Effector memory CD4-positive, alpha-beta T cell (primary cell): Measurements from ENCODE around the gene CHST11.

Experiments used
- DNase-seq, 3 donors: peaks; one replicate each; pipeline ENCODE4 v3.0.0-alpha.2; 2020
- H3K27ac ChIP-seq: 2 replicates; pipeline ENCODE4 v1.7.0; 2013; ENCODE audit warnings: mild to moderate bottlenecking, low read length, moderate library complexity; ENCODE audit not compliant: insufficient read depth, poor library complexity, severe bottlenecking
- H3K27me3 ChIP-seq: replicated peaks from 2 replicates; pipeline ENCODE4 v1.7.0; 2013; ENCODE audit warnings: mild to moderate bottlenecking, low read length; ENCODE audit not compliant: insufficient read depth, control insufficient read depth, poor library complexity, severe bottlenecking
- H3K36me3 ChIP-seq: 2 replicates; pipeline ENCODE4 v1.7.0; 2013; ENCODE audit warnings: mild to moderate bottlenecking, low read length, moderate library complexity; ENCODE audit not compliant: control insufficient read depth, insufficient read depth
- H3K4me1 ChIP-seq: 2 replicates; pipeline ENCODE4 v1.7.0; 2013; ENCODE audit warnings: low read length, mild to moderate bottlenecking; ENCODE audit not compliant: control insufficient read depth, insufficient read depth, poor library complexity, severe bottlenecking
- H3K4me3 ChIP-seq: 2 replicates; pipeline ENCODE4 v1.7.0; 2013; ENCODE audit warnings: low read length, low read depth, mild to moderate bottlenecking; ENCODE audit not compliant: insufficient read depth, poor library complexity, severe bottlenecking
- H3K9me3 ChIP-seq: 2 replicates; pipeline ENCODE4 v1.7.0; 2013; ENCODE audit warnings: mild to moderate bottlenecking, low read length, moderate library complexity; ENCODE audit not compliant: control insufficient read depth

Gene CHST11

DNA sequence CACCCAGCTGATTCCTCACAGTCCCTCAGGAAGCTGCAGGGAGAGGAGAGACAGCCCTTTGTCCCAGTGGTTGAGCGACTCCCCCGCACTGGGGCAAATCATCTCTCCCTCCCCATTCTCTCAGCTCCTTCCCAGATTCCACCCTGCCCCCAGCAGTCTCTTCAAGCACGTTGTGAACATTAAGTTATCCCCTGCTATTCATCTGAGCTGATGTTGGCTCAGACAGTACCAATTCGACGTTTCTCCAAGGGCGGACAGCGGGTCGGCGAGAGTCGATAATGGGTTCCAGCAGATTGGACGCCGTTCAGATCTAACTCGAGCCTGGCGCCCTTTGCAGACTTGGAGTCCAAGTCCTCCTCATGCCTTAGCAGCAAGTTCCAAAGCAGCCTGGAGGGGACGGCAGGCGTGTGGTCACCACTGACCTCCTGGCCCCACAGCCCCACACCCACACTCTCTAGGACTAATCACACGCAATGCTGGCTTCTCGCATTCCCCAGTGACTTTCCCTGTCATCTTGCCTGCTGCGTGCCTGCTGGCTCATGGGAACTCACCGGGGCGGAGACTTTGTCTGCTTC, 245.9 kb downstream of the CHST11 start:
- H3K27ac ChIP-seq = no peak overlapping the region
- H3K27me3 ChIP-seq = no peaks in the 10 kb centered on the region
- no peaks in the 10 kb centered on the region for H3K36me3 ChIP-seq
- DNase-seq = no peak
- H3K4me1 ChIP-seq = peaks cover 3% of the 10 kb centered on the region
- no peak overlapping the region for H3K4me3 ChIP-seq
- H3K9me3 ChIP-seq = no peaks in the 10 kb centered on the region

DNA sequence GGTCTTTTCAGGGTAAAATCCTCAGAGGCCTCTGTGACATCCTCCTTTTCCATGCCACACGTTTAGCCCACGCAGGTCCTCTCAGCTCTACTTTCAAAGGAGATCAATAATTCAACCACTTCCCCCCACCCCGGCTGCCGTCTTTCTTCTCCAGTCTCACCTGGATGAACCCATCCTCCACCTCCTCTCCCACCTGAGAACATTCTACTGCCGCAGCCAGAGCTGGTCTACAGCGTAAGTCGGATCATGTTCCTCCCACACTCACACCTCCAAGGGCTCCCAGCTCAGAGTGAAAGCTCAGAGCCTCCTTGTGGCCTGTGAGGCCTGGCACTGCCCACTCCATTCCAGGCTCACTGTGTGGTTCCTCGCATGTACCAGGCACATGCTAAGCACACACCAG, 246.6 kb downstream of the CHST11 start:
- Histone ChIP-seq H3K36me3 (no peaks in the 10 kb centered on the region), H3K4me3 (no peak overlapping the region), H3K9me3 (no peaks in the 10 kb centered on the region), H3K27ac (no peak overlapping the region), H3K4me1 (peaks cover 3% of the 10 kb centered on the region), H3K27me3 (no peaks in the 10 kb centered on the region)
- DNase-seq = no peak

DNA sequence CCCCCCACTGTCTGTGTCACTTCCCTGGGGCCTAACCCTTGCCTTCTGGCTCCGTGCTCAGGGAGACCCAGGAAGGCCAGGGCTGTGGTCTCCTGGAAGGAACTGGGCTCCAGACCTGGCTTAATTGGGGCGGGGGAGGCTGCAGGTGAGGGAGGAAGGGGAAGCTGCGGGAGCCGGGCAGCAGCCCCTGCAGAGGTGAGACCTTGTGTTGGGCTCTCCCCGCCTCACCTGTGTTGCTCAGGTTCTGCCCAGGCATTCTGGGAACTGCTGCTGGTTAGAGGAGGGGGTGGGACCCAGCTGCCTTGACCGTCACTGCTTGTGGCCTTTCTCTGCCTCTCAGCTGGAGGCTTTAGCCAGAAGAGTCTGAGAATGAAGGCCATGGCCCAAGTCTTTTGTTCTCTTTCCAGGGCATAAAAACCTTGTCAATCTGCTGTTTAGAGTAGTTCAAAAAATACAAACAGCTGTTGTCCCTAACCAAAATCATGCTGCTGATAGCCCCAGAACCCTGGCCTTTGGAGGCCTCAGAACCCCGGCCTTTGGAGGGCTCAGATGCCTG, 247.6 kb downstream of the CHST11 start:
- no peak for DNase-seq
- H3K4me3 ChIP-seq = no peak overlapping the region
- no peaks in the 10 kb centered on the region for H3K9me3 ChIP-seq
- H3K27me3 ChIP-seq = no peaks in the 10 kb centered on the region
- H3K36me3 ChIP-seq = no peaks in the 10 kb centered on the region
- H3K27ac ChIP-seq = no peak overlapping the region
- H3K4me1 ChIP-seq = peaks cover 3% of the 10 kb centered on the region

DNA sequence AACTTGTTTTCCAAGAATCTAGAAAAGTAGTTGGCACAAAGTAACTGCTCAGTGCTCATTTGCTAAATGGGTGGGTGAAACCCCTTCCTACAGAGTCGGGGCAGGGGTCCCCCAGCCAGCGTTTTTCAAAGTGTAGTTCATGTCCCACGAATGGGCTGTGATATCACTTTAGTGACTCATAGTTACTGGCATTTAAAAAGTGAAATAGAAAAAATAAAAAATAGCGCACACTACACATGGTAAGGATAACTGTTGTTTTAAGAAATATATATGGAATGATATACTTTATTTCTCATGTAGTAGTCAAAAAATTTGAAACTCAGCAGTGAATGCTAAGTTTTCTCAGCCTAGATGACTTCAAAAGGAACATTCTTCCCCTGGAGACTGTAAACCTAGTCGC, 250.4 kb downstream of the CHST11 start:
- H3K4me1 ChIP-seq = no peaks in the 10 kb centered on the region
- DNase-seq = no peak
- H3K4me3 ChIP-seq = no peak overlapping the region
- H3K27ac ChIP-seq = no peak overlapping the region
- no peaks in the 10 kb centered on the region for H3K36me3 ChIP-seq
- H3K27me3 ChIP-seq = no peaks in the 10 kb centered on the region
- no peaks in the 10 kb centered on the region for H3K9me3 ChIP-seq

DNA sequence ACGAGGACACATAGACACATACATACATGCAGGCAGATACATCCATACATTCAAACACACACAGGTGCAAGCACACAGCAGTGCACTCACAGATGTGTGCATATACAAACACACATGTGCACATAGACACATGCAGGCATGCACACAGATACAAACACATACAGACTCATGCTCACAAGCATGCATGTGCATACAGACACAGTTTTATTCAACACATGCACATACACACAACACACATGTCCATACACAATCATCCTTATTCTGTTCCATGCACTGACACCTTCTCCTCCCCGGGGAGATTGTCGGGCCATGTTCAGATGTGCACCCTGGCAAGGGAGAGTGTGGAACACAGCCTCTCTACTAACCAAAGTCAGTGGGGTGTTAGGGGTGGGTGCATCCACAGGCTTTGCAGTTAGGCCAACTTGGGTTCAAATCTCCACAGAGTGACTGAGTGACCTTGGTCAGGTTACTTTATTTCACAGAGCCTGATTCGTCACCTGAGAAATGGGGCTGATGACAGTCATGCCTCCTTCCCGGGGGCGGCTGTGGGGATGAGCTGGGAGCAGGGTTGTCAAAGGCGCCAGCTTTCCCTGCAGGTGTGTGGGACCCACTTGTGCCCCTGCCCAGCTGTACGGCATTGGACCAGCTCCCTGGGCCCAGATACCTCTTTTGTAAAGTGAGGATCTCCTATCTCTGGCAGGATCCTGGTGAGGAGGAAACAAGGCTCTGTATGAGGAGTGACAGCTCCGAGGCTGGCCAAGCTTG, 251.2 kb downstream of the CHST11 start:
- no peak for DNase-seq
- Histone ChIP-seq H3K27me3 (no peaks in the 10 kb centered on the region), H3K4me3 (no peak overlapping the region), H3K4me1 (no peaks in the 10 kb centered on the region), H3K36me3 (no peaks in the 10 kb centered on the region), H3K27ac (no peak overlapping the region), H3K9me3 (no peaks in the 10 kb centered on the region)

DNA sequence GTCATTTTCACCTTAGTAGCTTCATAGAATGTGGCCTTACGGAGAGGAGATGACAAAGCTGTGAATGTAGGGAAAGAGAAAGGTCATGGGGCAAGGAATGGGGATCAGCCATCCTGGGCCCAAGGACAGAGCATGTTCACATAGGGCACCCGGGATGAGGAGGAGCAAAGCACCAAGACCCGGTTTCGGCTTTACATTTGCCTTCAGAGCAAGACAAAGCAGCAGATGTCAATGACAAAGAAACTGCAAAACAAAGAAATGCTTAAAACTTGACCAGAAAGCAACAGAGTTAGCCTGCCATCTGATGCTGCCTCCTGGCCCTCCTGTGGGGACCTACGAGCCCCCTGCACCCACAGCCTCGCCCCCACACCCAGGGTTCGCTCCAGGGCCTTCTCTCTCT, 252.1 kb downstream of the CHST11 start:
- DNase-seq = no peak
- Histone ChIP-seq H3K4me3 (no peak overlapping the region), H3K27ac (no peak overlapping the region), H3K9me3 (no peaks in the 10 kb centered on the region), H3K36me3 (no peaks in the 10 kb centered on the region), H3K4me1 (no peaks in the 10 kb centered on the region), H3K27me3 (no peaks in the 10 kb centered on the region)

DNA sequence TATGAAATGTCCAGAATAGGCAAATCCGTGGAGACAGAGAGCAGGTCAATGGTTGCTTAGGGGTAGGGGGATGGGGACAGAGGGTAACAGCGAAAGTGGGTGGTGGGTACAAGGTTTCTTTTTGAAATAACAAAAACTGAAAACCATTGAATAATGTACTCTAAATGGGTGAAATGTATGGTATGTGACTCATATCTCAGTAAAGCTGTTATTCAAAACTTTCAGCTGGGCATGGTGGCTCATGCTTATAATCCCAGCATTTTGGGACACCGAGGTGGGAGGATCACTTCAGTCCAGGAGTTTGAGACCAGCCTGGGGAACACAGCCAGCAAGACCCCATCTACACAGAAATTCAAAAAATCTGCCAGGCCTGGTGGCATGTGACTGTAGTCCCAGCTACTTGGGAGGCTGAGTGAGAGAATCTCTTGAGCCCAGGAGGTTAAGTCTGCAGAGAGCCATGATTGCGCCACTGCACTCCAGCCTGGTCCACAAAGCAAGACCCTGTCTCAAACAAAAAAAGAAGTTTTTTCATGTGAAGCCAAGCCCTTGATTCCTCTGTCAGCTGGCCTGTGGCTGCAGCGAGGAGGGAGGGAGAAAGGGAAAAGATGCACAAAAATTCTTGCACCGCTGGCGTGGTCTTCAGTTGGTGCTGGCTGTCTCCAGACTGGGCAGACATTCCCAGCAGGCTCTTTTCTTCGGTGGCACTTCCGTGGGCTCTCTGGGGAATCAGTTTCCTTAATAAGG, 253.1 kb downstream of the CHST11 start:
- H3K27ac ChIP-seq = no peak overlapping the region
- H3K4me1 ChIP-seq = no peaks in the 10 kb centered on the region
- H3K9me3 ChIP-seq = no peaks in the 10 kb centered on the region
- H3K36me3 ChIP-seq = no peaks in the 10 kb centered on the region
- H3K27me3 ChIP-seq = no peaks in the 10 kb centered on the region
- no peak overlapping the region for H3K4me3 ChIP-seq
- no peak for DNase-seq

DNA sequence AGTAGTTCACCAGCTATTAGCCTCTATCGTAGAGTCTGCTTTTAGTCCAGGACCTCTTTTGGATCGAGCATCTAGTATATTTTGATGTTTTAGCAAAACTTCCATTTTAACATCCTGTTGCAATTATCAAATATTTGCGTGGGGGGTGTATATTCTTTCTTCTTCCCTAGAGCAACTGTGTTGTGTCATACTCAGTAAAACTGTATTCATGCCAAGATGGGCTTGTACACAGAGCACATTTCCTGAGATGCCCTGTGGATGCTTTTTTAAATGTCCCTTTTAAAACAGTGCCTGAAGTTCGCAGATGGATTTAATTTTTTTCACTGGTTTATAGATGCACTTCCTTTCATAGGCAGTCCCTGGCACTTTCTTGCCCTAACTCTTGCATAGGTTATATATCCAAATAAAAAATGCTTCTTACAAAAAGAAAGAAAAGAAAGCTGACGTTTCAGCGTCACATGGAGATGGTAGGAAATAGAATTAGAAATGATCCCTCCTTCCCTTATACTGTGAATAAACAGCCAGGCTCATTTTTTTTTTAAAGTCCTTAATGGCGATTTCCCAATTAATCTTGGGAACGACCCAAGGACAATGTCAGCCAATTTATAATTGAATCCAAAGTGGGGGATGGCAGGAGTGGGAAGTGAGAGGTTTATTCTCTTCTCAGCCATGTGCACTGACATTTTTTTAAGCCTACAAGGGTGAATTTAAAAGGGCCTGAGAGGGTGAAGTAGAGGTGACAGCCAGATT, 254.4 kb downstream of the CHST11 start:
- Histone ChIP-seq H3K27ac (no peak overlapping the region), H3K4me3 (no peak overlapping the region), H3K4me1 (no peaks in the 10 kb centered on the region), H3K9me3 (no peaks in the 10 kb centered on the region), H3K36me3 (no peaks in the 10 kb centered on the region), H3K27me3 (no peaks in the 10 kb centered on the region)
- no peak for DNase-seq

DNA sequence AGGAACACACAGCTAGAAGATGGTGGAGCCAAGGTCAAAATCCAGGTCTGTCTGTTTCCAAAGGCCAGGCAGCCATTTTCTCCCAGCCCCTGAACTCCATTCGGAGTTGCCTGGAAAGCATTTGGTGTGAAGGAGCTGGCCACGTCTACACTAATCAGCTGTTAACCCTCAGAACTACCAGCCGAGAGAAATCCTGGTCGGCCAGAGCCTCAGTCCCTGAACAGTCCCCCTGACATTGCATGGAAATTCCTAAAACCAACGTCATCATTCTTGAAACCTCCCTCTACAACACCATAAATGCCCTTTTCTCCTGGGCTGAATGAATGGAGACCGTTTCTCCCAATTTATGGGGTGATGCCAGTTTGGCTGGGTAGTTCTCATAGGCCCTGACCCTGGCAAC, 255.7 kb downstream of the CHST11 start:
- Histone ChIP-seq H3K4me1 (no peaks in the 10 kb centered on the region), H3K9me3 (no peaks in the 10 kb centered on the region), H3K27ac (no peak overlapping the region), H3K4me3 (no peak overlapping the region), H3K27me3 (no peaks in the 10 kb centered on the region), H3K36me3 (no peaks in the 10 kb centered on the region)
- DNase-seq = no peak
